Skeletal muscle tissue (tissue), 1 donor: ENCODE measurements around the gene ZBTB7A. TPM values are rescaled to one million over a fixed set of nuclear protein-coding genes. Genes with fewer than 3 reads are reported as not detected.

Experiments used
- total RNA-seq: library from RNA; depleted of rRNA; stranded (reverse); fragments of >200 nt; gene quantifications from one replicate; pipeline ENCODE4 v1.2.3, GENCODE V29; 2014

ZBTB7A gene
- total RNA-seq, 1 donor from 2014 or later = 4.2 TPM

Other genes starting within 250 kb of the ZBTB7A start
- not detected for gene ZFR2, start 197.9 kb downstream of the ZBTB7A start, total RNA-seq
- gene ATCAY, start 186.2 kb downstream of the ZBTB7A start, total RNA-seq = under 0.01 TPM
- gene NMRK2, start 133.8 kb downstream of the ZBTB7A start, total RNA-seq = 48.5 TPM
- 63.7 TPM for gene DAPK3, start 95.8 kb downstream of the ZBTB7A start, total RNA-seq
- 4,276 TPM for gene EEF2, start 81.4 kb downstream of the ZBTB7A start, total RNA-seq
- 19.3 TPM for gene PIAS4, start 59.2 kb downstream of the ZBTB7A start, total RNA-seq
- 114 TPM for gene MAP2K2, start 57.2 kb upstream of the ZBTB7A start, total RNA-seq
- not detected for gene CREB3L3, start 86.7 kb upstream of the ZBTB7A start, total RNA-seq
- gene SIRT6, start 115.7 kb upstream of the ZBTB7A start, total RNA-seq = 9.9 TPM
- not detected for gene ANKRD24, start 115.8 kb upstream of the ZBTB7A start, total RNA-seq
- not detected for gene EBI3, start 162.6 kb upstream of the ZBTB7A start, total RNA-seq
- gene YJU2, start 180.2 kb upstream of the ZBTB7A start, total RNA-seq = 14.6 TPM
- gene SHD, start 212.4 kb upstream of the ZBTB7A start, total RNA-seq = 24.5 TPM
- 0.52 TPM for gene TMIGD2, start 235.5 kb upstream of the ZBTB7A start, total RNA-seq
- not detected for gene FSD1, start 237.7 kb upstream of the ZBTB7A start, total RNA-seq